AG10803 (cell line): ENCODE measurements around the gene HOXD10.

Experiments
- DNase-seq: peaks from one replicate; pipeline ENCODE4 v3.0.0; 2010; ENCODE audit warnings: low read depth
- H3K4me3 ChIP-seq: 2 replicates; pipeline ENCODE4 v1.5.1; 2011; ENCODE audit warnings: mild to moderate bottlenecking, low read length, control low read depth
- CTCF ChIP-seq: conservative IDR thresholded peaks from 2 replicates; pipeline ENCODE4 v1.5.1; 2011; ENCODE audit warnings: mild to moderate bottlenecking, low read length, control low read depth, inconsistent platforms

Gene HOXD10

GRCh38 chr2:176072951-176073904 lies 43.4 kb upstream of the HOXD10 start:
- TF ChIP-seq CTCF: no peak
- no peak for DNase-seq
- H3K4me3 ChIP-seq: no peak overlapping the region

- TF ChIP-seq CTCF: no peak
- no peak for DNase-seq
- no peak overlapping the region for H3K4me3 ChIP-seq
Measured at GRCh38 chr2:176074919-176075425, 41.6 kb upstream of the HOXD10 start.

- TF ChIP-seq CTCF: no peak
- H3K4me3 ChIP-seq: no peak overlapping the region
- DNase-seq: no peak
Measured at GRCh38 chr2:176075481-176075880, 41.1 kb upstream of the HOXD10 start.

- no peak for DNase-seq
- no peak overlapping the region for H3K4me3 ChIP-seq
- TF ChIP-seq CTCF: no peak
Measured at GRCh38 chr2:176076063-176076462, 40.5 kb upstream of the HOXD10 start.

- DNase-seq: no peak
- no peak for TF ChIP-seq CTCF
- no peak overlapping the region for H3K4me3 ChIP-seq
Measured at GRCh38 chr2:176076796-176077195, 39.8 kb upstream of the HOXD10 start.

- H3K4me3 ChIP-seq: no peak overlapping the region
- no peak for TF ChIP-seq CTCF
- no peak for DNase-seq
Measured at GRCh38 chr2:176078541-176079284, 37.9 kb upstream of the HOXD10 start.
